ENCODE results near the gene OLR1. TPM values are rescaled to one million over a fixed set of nuclear protein-coding genes. Genes with fewer than 3 reads are reported as not detected.
"Not testable (repeated sequence)": the region's sequence is repeated elsewhere in the genome, so short reads cannot be mapped to it uniquely, and the experiment has no call there.

Gene OLR1
- total RNA-seq, 1 donor from 2014 or later, result 0.64 TPM

- DNase-seq (ENCODE audit: extremely low read depth, low read depth, low spot score), result no peak
Measured at GRCh38 chr12:10191865-10192264, 19.9 kb upstream of the OLR1 start.

GRCh38 chr12:10190558-10191388 is 18.8 kb upstream of the OLR1 start:
- no peak for DNase-seq (ENCODE audit: extremely low read depth, low read depth, low spot score)

GRCh38 chr12:10189653-10190052 is 17.7 kb upstream of the OLR1 start:
- DNase-seq (ENCODE audit: extremely low read depth, low read depth, low spot score), result no peak

- DNase-seq (ENCODE audit: extremely low read depth, low read depth, low spot score), result not testable (repeated sequence)
Measured at GRCh38 chr12:10186958-10187357, 15.0 kb upstream of the OLR1 start.

- no peak for DNase-seq (ENCODE audit: extremely low read depth, low read depth, low spot score)
Measured at GRCh38 chr12:10186299-10186698, 14.4 kb upstream of the OLR1 start.

- DNase-seq (ENCODE audit: extremely low read depth, low read depth, low spot score), result no peak
Measured at GRCh38 chr12:10184261-10184843, 12.4 kb upstream of the OLR1 start.

GRCh38 chr12:10182354-10183049 is 10.6 kb upstream of the OLR1 start:
- DNase-seq (ENCODE audit: extremely low read depth, low read depth, low spot score), result no peak

GRCh38 chr12:10179776-10180181 is 7.8 kb upstream of the OLR1 start:
- DNase-seq (ENCODE audit: extremely low read depth, low read depth, low spot score), result no peak

- DNase-seq (ENCODE audit: extremely low read depth, low read depth, low spot score), result no peak
Measured at GRCh38 chr12:10178821-10179220, 6.9 kb upstream of the OLR1 start, which contains the start of gene TMEM52B. TSS of gene TMEM52B (plus strand) at chr12:10179032. CDS start at chr12:10179575, 543 bp downstream.

- no peak for DNase-seq (ENCODE audit: extremely low read depth, low read depth, low spot score)
Measured at GRCh38 chr12:10175846-10176636, 4.1 kb upstream of the OLR1 start.

GRCh38 chr12:10174986-10175614 is 3.2 kb upstream of the OLR1 start:
- DNase-seq (ENCODE audit: extremely low read depth, low read depth, low spot score), result no peak

- DNase-seq (ENCODE audit: extremely low read depth, low read depth, low spot score), result no peak
Measured at GRCh38 chr12:10170216-10170615, 1.7 kb downstream of the OLR1 start.

GRCh38 chr12:10169104-10169503 is 2.8 kb downstream of the OLR1 start:
- DNase-seq (ENCODE audit: extremely low read depth, low read depth, low spot score), result no peak

- DNase-seq (ENCODE audit: extremely low read depth, low read depth, low spot score), result no peak
Measured at GRCh38 chr12:10167599-10167998, 4.3 kb downstream of the OLR1 start.

- DNase-seq (ENCODE audit: extremely low read depth, low read depth, low spot score), result no peak
Measured at GRCh38 chr12:10165421-10165820, 6.5 kb downstream of the OLR1 start.

GRCh38 chr12:10163084-10163483 is 8.8 kb downstream of the OLR1 start:
- DNase-seq (ENCODE audit: extremely low read depth, low read depth, low spot score), result no peak

- no peak for DNase-seq (ENCODE audit: extremely low read depth, low read depth, low spot score)
Measured at GRCh38 chr12:10160617-10161385, 11.1 kb downstream of the OLR1 start.

GRCh38 chr12:10159280-10159679 is 12.7 kb downstream of the OLR1 start:
- no peak for DNase-seq (ENCODE audit: extremely low read depth, low read depth, low spot score)

GRCh38 chr12:10158406-10158805 is 13.5 kb downstream of the OLR1 start:
- DNase-seq (ENCODE audit: extremely low read depth, low read depth, low spot score), result no peak

GRCh38 chr12:10155966-10156365 is 16.0 kb downstream of the OLR1 start:
- no peak for DNase-seq (ENCODE audit: extremely low read depth, low read depth, low spot score)

Data from glomerular endothelial cell (primary cell).